Activated CD4-positive, alpha-beta T cell treated with anti-CD3 and anti-CD28 coated beads, Interleukin-2, Interleukin-6, amounts not matched to agents 100 ng/mL and 50 ng/mL, durations not matched to agents 16 hours and 8 hours (primary cell): ENCODE measurements around the gene TSPAN13.

Experiments used
- DNase-seq: peaks from one replicate; pipeline ENCODE4 v3.0.0-alpha.2; 2020

Gene TSPAN13

DNA sequence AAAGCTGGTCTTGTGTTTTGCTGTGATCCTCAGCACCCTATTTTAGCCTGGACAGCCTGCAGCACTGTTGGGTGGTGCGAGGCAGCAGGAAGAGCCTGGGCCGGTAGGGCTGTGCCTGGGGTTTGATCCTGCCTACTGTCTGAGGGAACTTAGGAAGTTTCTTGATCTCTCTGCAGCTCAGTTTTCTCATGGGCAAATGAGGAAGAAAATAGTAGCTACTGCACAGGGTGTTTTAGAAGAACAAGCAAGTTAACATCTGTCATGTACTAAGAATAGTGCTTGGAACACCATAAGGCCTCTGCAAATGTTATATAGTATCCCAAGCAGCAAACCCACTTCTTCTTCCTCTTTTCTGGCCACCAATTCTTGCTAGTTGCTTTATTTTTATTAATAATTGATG lies 63.3 kb downstream of the TSPAN13 start:
- DNase-seq, result no peak

DNA sequence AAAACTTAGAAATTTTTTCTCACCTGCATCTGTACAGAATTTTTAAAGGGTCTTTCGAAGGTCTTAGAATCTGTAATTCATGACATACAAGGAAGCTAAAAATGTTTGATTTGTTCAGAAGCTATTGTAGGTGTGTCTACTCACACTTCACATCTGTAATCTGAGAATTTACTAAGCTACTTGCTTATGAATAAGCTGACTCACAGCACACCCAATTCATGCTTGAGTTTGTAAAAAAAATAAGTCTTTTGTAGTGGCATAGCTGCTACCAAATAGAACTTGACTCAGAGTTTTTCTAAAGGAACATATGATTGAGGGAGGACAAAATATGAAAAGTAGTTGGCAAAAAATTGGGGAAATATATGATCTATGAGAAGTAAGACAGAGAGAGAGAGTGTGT lies 64.0 kb downstream of the TSPAN13 start:
- DNase-seq, result no peak

DNA sequence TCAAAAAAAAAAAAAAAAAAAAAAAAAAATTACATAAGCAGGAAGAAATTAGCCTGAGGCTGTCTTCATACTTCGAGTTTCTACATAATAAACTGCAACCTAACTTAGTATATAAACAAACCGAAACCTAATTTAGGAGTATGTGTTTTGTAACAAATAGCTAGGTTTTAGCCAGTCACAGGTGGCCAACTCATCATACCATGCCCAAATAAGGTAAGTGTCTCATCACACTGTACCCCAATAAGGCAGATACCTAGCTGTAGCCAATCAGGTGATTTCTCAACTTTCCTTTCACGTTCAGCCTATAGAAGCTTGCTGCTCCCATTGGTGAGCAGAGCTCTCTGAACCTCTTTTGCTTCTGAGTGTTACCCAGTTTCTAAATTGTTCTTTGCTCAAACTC lies 65.2 kb downstream of the TSPAN13 start:
- no peak for DNase-seq

DNA sequence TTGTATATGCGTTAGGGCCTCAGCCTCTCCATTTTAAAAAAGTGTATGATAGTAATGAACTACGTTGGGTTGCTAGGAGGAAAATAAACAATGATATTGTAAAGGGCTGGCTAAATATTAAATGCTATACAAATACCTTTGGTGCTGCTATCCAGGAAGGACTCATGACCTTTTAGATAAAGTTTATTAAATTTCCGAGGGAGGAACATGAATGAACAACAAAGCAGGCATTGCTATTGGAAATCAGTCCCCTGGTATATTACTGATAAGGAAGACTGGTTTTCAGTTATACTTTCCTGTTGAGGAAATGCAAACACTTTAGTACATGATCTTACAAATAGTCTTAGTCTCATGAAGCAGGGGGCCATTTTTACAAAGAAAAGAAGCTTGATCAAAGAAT lies 68.5 kb downstream of the TSPAN13 start:
- no peak for DNase-seq

DNA sequence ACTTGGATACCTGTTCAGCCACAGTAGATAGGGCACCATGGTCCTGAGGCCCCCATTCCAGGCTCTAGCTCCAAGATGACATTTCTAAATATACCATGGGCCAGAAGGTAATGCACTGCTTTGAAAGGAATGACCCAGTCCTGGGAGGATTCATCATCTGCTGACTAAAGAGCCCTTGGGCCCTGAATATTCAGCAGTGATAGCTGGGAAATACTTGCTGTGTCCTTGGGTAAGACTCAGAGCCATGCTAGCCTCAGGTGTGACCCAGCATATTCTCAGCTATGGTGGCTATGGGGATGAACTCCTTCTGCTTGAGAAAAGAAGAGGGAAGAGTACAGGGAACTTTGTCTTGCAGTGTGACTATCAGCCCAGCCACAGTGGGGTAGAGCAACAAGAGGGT lies 72.5 kb downstream of the TSPAN13 start:
- no peak for DNase-seq

DNA sequence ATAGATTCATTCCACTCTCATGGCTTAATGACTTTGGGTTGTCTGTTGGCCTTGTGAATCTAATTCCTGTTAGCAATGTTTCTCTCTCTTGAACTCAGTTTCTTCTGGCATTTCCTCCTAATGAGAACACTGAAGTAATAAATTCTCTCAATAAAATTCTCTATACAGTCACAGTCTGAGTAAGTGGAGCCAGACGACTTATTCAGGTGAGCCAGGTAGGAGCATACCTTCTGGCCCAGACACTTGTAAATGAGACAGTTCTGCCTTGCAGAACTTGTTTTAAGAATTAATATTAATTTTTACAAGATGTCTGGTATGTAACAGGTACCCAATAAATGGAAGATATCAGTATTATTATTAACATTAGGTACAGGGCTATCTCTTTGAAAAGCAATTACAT lies 79.8 kb downstream of the TSPAN13 start:
- DNase-seq, result no peak
